Nucleus accumbens (tissue), 56 donors: Measurements from ENCODE around the gene PAGE2.
"Not testable (repeated sequence)": the region's sequence is repeated elsewhere in the genome, so short reads cannot be mapped to it uniquely, and the experiment has no call there.

Experiments used
- DNase-seq, 56 donors: peaks; one replicate each; lab custom pipeline; 2025; lab: John Stamatoyannopoulos, UW

Gene PAGE2, protein sequence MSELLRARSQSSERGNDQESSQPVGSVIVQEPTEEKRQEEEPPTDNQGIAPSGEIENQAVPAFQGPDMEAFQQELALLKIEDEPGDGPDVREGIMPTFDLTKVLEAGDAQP

DNA sequence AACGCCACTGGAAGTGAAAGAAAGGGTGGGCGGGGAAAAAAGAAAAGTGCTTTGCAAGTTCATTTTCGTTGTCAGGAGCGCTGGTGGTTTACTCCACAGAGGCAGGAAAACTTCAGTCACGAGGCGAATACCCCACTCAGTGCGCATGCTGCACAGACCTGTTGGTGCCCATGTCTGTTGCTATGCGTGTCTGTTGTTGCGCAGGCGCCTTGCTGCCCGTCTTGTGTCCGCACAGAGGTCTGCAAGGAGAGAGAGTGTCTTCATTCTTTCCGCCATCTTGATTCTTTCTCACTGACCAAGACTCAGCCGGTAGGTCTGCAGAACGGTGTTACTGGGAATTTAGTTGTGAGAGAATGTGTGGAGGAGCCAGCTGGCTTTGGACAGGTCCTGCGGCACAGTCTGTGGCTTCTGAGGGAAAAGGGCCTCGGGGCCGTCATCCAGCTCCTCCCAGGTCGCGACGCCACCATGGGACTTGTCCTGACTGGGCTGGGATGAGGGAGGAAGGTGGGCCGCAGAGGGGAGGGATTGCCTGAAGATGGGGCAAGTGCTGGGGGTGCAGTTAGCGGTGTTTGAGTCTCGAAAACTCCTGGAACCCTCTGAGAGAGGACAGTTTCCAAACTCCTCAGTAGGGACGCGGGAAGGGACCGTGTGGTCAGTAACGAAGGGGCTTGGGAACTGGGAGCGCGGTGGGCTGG, at the start of gene PAGE2:
Gene PAGE2, plus strand, starts transcription at position 224 of the 695 bp plus-strand sequence. CDS start 1,003 bp downstream, outside the sequence.
- no peak for DNase-seq

DNA sequence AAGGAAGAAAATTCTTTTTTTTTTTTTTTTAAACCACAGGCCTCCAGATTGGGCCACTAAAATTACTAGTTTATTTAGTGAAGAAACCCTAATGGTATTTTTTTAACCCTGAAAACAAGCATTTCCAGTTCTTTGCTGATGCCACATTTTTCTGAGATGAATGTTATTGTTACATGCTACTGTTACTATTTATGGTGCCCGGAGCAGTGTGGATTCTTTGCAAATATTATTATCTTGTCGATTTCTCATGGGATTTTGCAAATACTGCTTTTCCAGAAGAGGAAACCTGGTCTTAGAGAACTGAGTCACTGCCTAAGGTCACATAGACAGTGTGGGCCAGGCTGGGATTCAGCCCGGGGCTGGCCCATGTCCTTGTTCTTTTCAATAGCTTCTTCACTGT, 49.3 kb upstream of the PAGE2 start:
- DNase-seq: no peak

DNA sequence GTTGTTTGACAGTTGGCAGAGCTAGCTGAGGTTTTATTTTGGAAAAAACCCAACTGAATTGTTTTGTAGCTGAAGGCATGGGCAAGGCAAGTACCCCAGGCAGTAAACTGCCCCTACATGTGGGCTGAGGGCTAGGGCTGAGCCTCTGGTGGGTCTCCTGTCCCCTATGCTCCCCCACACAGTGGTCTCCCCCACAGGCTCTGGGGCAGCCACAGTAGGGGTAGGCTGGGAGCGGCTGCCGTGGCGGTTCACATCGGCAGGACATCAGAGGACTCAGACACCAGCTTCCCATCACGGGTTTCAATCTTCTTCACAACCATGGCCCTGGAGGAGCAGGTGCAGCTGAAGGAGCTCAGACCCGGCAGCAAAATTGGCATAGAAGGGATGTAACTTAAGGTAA, 47.3 kb upstream of the PAGE2 start:
- DNase-seq: no peak

DNA sequence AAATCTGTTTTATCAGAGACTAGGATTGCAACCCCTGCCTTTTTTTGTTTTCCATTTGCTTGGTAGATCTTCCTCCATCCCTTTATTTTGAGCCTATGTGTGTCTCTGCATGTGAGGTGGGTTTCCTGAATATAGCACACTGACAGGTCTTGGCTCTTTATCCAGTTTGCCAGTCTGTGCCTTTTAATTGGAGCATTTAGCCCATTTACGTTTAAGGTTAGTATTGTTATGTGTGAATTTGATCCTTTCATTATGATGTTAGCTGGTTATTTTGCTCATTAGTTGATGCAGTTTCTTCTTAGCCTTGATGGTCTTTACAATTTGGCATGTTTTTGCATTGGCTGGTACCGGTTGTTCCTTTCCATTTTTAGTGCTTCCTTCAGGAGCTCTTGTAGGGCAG, 38.2 kb upstream of the PAGE2 start:
- not testable (repeated sequence) for DNase-seq

DNA sequence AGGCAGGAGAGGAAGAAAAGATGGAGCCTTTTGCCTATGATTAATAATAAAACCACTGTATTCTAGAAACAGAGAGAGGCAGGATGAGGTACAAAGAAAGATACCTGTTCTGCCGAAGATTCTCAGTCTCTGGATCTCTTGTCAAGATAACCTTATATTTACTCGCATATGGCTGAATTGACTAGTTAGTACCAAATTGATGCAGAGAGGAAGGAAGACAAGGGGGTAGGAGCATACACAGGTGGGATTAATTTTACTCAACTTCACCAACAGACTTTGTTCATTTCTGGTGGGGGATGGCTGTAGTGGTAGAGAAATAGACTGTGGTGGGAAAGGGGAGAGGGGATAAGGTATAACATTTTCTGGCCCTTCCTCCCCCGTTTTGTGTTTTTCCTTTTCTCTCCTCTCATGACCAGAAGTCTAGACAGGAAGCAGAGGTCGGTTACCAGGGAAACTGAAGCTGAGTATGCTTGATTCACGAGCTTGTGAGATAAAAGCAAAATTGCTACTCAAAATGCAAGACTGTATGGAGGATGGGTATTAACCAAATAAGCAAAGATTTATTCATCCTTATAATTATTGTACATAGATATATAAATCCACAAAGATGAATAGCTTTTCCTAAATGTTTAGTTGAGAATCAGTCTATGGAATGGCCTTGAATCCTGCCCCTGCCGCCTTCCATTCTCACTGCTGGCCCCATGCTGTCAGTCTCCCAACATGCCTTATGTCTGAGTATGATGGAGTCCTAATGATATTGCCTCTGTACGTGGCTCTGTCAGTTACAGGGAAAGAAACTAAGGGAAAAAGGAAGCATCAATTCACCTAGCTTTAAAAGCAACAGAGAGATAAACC, 31.8 kb upstream of the PAGE2 start:
- DNase-seq: peak in 4 of 56 donors; percentile 0 to 4 (median 2)

DNA sequence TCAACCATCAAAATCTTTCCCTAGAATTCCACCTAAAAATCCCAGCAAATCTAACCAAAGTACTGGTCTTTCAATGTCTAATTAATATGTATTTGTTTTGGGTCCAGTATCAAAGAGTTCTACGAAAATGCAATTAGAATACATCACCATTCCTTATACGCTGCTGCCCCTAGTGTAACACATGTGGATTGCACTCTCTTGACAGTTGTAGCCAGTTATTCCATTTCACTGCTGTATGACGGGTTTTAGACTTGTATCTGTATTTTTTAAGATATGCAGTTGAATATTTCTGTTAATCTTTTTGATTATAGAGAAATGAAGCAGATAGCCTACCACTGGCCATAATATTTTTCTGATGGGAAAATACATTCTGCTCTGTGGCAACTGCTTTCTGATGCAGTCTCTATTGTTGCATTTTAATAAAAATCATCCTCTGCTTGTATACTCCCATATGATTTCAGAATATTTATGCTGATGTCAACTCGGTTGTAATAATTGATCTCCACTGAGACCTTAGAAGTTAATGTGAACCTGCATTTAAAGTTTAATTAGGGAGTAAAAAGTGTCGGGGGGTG, 31.1 kb upstream of the PAGE2 start:
- DNase-seq: peak in 12 of 56 donors; percentile 0 to 39 (median 2)

DNA sequence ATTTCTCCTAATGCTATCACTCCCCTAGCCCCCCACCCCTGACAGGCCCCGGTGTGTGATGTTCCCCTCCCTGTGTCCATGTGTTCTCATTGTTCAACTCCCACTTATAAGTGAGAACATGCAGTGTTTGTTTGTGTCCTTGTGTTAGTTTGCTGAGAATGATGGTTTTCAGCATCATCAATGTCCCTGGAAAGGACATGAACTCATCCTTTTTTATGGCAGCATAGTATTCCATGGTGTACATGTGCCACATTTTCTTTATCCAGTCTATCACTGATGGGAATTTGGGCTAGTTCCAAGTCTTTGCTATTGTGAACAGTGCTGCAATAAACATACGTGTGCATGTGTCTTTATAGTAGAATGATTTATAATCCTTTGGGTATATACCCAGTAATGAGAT, 21.6 kb upstream of the PAGE2 start:
- not testable (repeated sequence) for DNase-seq

DNA sequence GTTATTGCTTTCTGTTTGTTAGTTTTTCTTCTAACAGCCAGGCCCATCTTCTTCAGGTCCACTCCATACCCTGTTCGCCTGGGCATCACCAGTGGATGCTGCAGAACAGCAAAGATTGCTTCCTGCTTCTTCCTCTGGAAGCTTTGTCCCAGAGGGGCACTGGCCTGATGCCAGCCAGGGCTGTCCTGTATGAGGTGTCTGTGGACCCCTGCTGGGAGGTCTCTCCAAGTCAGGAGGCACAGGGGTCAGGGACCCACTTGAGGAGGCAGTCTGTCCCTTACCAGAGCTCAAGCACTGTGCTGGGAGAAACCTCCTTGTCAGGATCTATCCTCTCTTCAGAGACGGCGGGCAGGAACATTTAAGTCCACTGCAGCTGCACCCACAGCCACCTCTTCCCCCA, 16.5 kb upstream of the PAGE2 start:
- DNase-seq: no peak

DNA sequence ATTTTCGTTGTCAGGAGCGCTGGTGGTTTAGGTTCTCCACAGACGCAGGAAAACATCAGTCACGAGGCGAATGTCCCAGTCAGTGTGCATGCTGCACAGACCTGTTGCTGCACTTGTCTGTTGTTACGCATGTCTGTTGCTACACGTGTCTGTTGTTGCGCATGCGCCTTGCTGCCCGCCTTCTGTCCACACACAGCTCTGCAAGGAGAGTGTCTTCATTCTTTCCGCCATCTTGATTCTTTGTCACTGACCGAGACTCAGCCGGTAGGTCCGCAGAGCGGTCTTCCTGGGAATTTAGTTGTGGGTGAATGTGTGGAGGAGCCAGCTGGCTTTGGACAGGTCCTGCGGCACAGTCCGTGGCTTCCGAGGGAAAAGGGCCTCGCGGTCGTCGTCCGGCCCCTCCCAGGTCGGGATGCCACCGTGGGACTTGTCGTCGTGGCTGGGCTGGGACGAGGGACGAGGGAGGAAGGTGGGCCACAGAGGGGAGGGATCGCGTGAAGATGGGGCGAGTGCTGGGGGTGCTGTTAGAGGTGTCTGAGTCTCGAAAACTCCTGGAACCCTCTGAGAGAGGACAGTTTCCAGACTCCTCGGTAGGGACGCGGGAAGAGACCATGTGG, 13.9 kb upstream of the PAGE2 start, which contains the start of gene PAGE2B:
Gene PAGE2B, plus strand, starts transcription at position 180 of the 617 bp plus-strand sequence. CDS start 1,012 bp downstream, outside the sequence.
- no peak for DNase-seq

DNA sequence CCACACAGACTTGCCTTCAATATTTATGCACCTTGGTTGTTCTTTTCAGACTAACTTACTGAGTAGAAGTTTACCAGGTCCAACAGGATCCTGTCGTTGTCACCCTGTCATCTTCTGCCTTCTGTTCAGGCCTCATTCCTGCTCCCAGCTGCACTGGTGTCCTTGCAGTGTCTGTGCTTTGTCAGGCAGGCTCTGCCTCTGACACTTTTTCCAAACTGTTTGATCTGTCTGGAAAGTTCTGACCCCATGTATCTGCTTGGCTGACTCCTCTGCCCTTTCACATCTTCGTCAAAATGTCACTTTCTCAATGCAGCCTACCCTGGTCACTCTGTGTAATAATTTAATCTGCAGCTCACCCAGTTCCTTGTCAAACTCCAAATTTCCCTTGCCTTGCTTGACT, 9.9 kb downstream of the PAGE2 start:
- DNase-seq: no peak

DNA sequence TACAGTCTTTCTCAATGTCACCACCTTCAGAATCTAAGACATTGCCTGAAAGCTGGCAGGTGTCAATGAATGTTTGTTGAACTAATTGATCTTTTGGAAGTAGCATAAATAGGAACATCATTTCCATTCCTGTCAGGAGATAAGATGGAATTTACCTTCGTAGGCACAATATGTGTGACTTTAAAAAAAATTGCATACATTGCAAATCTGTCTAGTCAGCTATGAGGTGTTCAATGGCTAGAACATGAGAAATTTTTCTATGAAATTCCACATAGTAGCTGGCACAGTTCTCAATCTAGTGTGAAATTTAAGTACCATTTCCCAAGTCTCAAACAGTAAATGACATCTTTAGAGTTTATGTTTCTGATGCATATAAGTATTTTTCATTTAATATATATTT, 10.3 kb downstream of the PAGE2 start:
- DNase-seq: no peak

DNA sequence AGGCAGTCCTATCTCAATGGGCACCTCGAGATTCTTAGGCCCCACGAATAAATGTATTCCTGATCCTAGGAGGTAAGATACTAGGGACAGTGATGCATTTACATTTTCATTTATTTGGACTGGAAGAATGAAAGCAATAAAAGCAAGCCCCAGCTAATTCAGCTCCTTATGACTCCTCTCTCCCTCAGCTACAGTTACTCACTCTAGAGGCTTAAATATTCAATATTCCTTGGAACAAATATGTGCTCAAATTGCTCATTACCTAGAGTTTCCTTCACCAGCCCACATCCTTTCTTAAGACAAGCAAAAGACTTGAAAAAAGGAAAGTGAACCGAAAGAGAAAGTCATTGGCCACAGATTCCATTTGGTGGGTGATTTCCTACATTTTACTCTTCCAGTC, 13.9 kb downstream of the PAGE2 start:
- DNase-seq: no peak

DNA sequence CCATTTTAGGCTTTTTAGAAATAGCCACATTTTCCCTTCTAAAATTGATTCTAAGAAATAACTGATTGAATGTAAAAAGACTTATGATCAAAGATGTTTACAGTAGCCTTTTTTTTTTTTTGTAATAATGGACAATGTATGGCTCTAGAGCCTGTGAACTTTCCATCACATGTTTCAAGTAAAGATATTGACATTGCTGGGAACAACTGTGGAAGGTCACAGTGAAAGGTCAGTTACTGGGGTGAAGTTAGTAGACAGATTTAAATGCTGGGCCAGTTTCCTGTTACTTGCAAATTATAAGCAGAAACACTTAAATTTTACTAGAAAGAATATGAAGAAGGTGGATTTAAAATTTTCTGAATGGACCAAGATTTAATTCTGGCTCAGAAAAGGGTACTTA, 18.4 kb downstream of the PAGE2 start:
- DNase-seq: no peak

DNA sequence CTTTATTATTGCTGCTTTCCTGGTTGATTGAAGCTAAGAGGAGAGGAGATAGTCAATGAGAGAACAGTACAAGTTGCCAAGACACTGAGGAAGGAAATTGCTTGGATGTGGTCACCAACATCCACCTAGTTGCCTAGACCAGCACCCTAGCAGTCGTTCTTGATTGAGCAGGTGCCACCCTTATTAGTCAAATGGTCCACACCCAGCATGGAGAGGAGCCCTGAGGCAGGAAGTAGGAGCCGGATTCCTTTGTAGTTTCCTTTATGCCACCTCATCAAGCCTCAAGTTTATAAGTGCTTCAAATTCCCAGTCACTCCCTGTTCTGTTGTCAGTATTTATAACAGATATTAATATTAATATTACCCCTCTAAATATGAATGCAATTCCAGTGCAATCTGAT, 19.1 kb downstream of the PAGE2 start:
- DNase-seq: no peak

DNA sequence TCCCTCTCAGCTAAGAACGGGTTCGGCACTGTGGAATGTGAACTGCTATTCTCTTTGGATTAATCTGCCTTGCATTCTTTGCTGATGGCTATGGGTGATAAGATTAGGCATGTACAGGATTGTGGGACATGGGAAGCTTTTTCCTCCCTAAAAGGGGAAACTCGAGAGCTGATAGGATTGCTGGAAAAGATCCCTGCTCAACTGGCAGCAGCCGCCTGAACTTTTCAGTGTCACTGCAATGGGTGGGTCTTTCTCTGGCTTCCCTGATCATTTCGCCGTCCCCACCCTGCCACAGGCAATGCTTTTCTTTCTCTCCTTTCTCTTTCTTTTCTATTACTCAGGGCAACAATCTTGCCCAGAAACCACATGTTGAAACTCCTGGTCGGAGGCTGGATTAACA, 20.5 kb downstream of the PAGE2 start:
- no peak for DNase-seq

DNA sequence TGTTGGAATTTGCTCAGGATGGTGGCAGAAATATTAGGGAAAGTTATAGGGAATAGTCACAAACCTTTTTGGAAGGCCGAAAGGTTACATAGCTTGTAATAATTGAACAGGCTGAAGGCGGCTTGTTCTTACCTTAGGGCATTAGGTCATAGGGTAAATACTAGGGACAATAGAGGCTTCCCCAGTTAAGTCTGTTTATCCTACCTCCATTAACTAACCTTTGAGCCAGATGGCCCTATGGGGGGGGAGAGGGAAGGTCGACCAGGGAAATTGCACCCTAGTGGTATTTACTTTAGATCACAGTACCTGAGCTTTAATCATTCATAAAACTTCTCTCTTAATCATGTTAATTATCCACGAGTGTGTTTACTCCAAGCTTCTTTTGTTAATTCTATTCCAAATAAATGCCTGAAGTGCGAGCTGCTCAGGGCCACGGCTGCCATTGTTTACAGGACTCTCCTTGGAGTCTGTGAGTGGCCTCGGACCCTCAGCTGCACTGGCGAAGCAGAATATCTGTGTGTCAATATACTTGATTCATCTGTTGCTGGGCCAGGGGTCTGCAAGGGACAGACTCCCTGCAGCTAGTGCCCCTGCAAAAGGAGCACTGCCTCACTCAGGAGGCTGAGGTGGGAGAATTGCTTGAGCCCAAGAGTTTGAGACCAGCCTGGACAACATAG, 22.9 kb downstream of the PAGE2 start:
- no peak for DNase-seq

DNA sequence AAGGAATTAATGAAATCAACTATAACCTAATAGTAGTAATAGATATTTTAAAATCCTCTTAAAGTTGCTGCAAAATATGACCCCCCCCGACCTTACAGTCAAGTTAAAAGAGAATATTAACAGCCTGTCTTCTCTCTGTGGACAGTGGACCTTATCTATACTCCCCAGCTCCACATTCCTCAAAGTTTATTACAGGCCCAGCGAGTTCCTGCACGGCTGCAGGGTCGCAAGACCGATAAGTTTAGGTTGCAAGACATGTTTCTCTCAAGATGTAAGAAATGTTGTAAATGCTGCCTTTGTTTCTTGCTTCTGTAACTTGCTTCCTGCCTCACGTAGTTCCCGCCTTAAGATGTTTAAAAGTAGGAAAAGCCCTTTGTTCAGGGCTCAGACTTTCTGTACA, 27.8 kb downstream of the PAGE2 start:
- DNase-seq: not testable (repeated sequence)

DNA sequence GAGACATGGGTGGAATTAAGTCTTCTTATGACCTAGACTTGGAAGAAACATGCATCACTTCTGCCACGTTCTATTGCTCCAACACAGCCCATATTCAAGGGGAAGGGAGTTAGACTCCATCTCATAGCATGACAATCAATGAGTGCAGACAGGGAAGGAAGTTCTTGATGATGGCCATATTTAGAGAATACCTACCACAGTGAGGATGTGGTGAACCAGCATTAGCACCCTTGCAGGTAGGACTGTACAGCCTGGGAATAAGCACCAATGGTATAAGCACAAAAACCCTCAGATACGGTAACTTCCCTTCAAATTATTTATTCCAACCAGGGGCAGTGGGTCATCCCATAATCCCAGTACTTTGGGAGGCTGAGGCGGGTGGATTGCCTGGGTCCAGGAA, 29.8 kb downstream of the PAGE2 start:
- DNase-seq: no peak

DNA sequence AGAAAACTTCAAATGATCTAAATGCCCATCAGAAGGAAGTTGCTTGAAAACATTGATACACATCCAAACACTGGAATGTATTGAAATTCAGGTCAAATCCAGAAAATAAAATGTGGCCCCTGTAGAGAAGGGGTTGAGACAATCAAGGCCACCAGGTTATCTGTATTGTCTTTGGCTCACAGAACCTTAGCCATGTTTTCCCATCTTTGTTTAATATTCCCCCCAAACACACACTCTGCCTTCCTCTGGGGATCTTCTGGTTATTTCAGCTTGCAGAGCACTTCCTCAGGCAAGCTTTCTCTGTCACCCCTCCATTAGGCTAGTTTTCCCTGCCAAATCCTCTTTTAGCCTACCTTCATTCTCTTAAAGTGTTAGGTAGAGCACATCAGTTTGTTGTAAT, 30.5 kb downstream of the PAGE2 start:
- no peak for DNase-seq

DNA sequence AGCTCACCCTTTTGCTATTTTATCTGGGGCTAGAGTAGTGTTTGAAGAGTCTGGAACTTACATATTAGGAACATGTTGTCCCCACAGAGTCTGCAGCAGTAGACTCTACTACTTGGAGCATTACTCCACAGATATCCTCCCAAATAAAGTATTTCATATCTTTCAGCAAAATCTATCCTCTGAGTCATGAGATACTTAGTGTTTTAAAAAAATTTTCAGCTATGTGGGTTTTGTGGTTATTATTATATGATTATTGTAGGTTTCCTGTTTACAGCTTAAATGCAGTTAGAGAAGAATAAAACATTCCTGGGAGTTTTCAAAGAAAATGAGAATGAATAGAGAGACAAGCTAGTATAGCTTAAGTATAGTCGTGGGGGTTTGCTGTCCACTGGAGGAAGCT, 30.9 kb downstream of the PAGE2 start:
- DNase-seq: no peak
